GM18858 (cell line): ENCODE results near the gene PTH1R.

ENCODE experiments used
- ATAC-seq: cut with Tn5 transposase; IDR thresholded peaks from one replicate; pipeline ENCODE4 v1.9.1; 2021; ENCODE audit not compliant: unreplicated experiment

The PTH1R gene

GRCh38 chr3:46943237-46944187 lies 66.0 kb downstream of the PTH1R start:
- ATAC-seq: no peak

- ATAC-seq: no peak
Measured at GRCh38 chr3:46944191-46944590, 66.7 kb downstream of the PTH1R start.

DNA sequence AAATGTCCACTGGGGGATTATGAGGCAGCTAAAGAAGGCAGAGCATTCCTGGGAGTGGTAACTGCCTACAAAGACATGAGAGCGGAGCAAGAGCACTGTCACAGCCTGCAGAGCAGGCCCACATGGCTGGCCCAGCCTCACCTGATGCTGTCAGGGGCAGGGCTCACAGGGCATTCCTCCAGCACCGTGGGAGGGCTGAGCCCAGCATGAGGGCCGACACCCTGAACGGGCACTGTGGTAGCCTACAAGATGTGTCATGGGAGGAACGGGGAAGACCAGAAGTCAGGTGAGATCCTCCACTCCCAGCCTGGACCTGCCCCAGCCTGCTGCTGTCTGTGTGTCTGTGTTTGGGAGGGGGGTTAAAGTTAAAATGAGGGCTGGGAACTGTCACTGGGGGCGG lies 68.9 kb downstream of the PTH1R start:
- no peak for ATAC-seq

- no peak for ATAC-seq
Measured at GRCh38 chr3:46946856-46947545, 69.5 kb downstream of the PTH1R start.

GRCh38 chr3:46947546-46947901 lies 70.0 kb downstream of the PTH1R start:
- no peak for ATAC-seq

- ATAC-seq: no peak
Measured at GRCh38 chr3:46947981-46948791, 70.7 kb downstream of the PTH1R start.

DNA sequence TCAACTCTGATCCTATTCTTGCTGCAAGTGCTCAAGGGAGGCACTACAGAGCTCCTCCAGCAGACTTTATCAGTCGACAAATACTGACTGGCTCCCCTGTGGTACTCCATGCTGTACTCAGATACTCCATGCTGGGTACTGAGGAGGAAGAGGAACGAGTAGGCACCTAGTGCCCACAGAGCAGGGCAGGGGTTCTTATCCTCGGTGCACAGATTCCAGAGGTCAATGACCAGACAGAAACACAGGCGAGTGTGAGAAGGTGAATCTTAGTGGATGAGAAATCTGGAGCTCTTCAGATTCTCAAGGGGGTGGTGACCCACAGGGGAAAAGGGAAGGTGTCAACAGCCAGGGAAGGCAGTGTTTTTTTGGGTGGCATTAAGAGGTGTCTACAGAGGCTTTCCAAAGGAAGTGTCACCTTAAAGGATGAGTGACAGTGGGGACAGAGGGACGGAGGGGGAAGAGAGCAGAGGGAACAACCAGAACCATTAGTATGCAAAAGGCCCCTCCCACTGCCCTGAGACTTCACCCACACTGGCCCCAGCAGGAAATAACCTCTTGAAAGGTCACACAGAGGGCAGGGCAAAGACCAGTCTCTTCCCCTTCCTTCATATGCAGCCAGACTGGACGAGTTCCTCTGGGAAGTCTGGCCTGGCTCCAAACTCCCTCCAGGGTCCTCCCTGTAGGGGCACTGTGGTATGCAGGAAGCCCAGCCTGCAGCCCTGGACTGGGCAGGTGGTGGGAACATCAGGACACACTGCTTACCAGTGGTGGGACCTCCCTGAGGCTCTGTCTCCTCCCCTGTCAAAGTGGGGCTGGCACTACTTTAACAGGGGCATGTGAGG lies 71.5 kb downstream of the PTH1R start:
- no peak for ATAC-seq

DNA sequence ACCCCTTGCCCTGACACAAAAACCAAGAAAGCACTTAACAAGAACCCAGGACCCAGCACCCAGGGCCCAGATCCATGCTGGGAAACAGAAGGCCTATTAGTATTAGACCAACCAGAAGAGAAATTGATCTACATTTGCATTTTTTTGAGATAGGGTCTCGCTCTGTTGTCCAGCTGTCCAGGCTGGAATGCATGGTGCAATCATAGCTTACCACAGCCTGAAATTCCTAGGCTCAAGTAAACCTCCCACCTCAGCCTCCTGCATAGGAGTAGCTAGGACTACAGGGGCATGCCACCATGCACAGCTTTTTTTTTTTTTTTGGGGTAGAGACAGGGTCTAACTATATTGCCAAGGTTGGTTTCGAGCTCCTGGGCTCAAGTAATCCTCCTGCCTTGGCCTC lies 72.7 kb downstream of the PTH1R start:
- ATAC-seq: no peak

DNA sequence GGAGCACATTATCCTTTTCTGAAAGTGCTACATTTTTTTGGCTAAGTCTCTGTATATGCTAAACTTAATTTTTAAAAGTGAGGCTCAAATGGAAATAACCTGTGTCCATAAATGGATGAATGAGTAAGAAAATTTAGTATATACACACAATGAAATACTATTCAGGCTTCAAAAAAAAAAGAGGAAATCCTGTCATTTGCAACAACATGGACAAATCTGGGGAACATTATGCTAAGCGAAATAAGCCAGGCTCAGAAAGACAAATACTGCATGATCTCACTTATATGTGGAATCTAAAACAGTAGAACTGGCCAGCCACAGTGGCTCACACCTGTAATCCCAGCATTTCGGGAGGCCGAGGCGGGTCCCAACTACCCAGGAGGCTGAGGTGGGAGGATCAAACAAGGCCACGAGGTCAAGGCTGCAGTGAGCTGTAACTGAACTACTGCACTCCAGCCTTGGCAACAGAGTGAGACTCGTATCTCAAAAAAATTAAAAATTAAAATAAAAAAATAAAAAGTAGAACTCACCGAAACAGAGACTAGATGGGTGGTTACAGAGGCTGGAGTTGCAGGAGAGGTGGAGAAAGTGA lies 73.2 kb downstream of the PTH1R start:
- no peak for ATAC-seq

DNA sequence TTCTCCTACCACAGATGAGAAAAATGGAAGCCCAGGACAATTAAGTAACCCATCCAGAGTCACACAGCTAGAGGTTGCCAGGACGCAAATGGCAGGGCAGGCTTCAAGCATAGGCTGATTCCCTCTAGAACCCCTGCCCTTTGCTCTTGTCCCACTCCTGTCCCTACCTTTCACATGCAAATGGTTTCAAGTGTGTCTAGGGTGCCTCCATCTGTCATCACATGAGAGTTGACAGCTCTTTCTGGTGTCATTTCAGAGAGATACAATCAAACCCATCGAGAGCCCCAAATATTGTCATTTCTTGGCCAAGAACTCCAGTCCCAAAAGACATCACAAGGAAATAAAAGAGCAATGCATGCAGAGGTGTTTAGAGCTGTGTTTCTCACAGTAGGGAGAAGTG lies 75.3 kb downstream of the PTH1R start:
- no peak for ATAC-seq
